ENCODE data around the gene MINDY4B.
"Not testable (repeated sequence)": the region's sequence is repeated elsewhere in the genome, so short reads cannot be mapped to it uniquely, and the experiment has no call there.

The MINDY4B gene

GRCh38 chr3:150870406-150870805 lies 34.8 kb downstream of the MINDY4B start:
- no peak overlapping the region for H3K4me2 ChIP-seq (ENCODE audit: low read length)
- 0 out of 2 replicates have a peak, but pooled peaks cover 3% of the 10 kb centered on the region for H3K27me3 ChIP-seq (ENCODE audit: control insufficient read depth, low read length)
- H3K27ac ChIP-seq (ENCODE audit: low read depth, low read length) = no peak overlapping the region
- H4K20me1 ChIP-seq (ENCODE audit: control insufficient read depth, insufficient read depth, low read depth, low read length) = no peaks in the 10 kb centered on the region
- H3K79me2 ChIP-seq (ENCODE audit: control insufficient read depth, low read length) = no peaks in the 10 kb centered on the region
- no peaks in the 10 kb centered on the region for H3K9me3 ChIP-seq (ENCODE audit: control insufficient read depth, insufficient read depth, low read length)
- H3F3A ChIP-seq (ENCODE audit: control insufficient read depth, insufficient read depth) = no peaks in the 10 kb centered on the region
- no peaks in the 10 kb centered on the region for H3K4me1 ChIP-seq (ENCODE audit: control insufficient read depth, low read length)
- H3K9me2 ChIP-seq (replicated peaks; ENCODE audit: control insufficient read depth, low read length) = no peaks in the 10 kb centered on the region
- H3K36me3 ChIP-seq (ENCODE audit: control insufficient read depth, low read length) = no peaks in the 10 kb centered on the region
- no peak overlapping the region for H3K4me3 ChIP-seq (ENCODE audit: low read length)
- TF ChIP-seq CTCF (IDR thresholded peaks at IDR 0.05; ENCODE audit: low read depth, low read length, poor library complexity, severe bottlenecking) (no peak), EZH2phosphoT487 (IDR thresholded peaks at IDR 0.05; ENCODE audit: borderline replicate concordance, low read length) (no peak)

GRCh38 chr3:150868282-150868681 lies 37.0 kb downstream of the MINDY4B start:
- Histone ChIP-seq H3K4me2 (ENCODE audit: low read length) (no peak overlapping the region), H3K79me2 (ENCODE audit: control insufficient read depth, low read length) (no peaks in the 10 kb centered on the region), H4K20me1 (ENCODE audit: control insufficient read depth, insufficient read depth, low read depth, low read length) (no peaks in the 10 kb centered on the region), H3K36me3 (ENCODE audit: control insufficient read depth, low read length) (no peaks in the 10 kb centered on the region), H3K27me3 (ENCODE audit: control insufficient read depth, low read length) (peaks cover 9% of the 10 kb centered on the region; the same call in 1 of the 2 replicates), H3K4me1 (ENCODE audit: control insufficient read depth, low read length) (no peaks in the 10 kb centered on the region), H3F3A (ENCODE audit: control insufficient read depth, insufficient read depth) (no peaks in the 10 kb centered on the region), H3K9me2 (replicated peaks; ENCODE audit: control insufficient read depth, low read length) (no peaks in the 10 kb centered on the region), H3K27ac (ENCODE audit: low read depth, low read length) (no peak overlapping the region), H3K4me3 (ENCODE audit: low read length) (no peak overlapping the region), H3K9me3 (ENCODE audit: control insufficient read depth, insufficient read depth, low read length) (no peaks in the 10 kb centered on the region)
- TF ChIP-seq CTCF (IDR thresholded peaks at IDR 0.05; ENCODE audit: low read depth, low read length, poor library complexity, severe bottlenecking) = no peak
- no peak for TF ChIP-seq EZH2phosphoT487 (IDR thresholded peaks at IDR 0.05; ENCODE audit: borderline replicate concordance, low read length)

- Histone ChIP-seq H3K36me3 (ENCODE audit: control insufficient read depth, low read length) (no peaks in the 10 kb centered on the region), H3K4me1 (ENCODE audit: control insufficient read depth, low read length) (no peaks in the 10 kb centered on the region), H3K9me2 (replicated peaks; ENCODE audit: control insufficient read depth, low read length) (no peaks in the 10 kb centered on the region), H3F3A (ENCODE audit: control insufficient read depth, insufficient read depth) (no peaks in the 10 kb centered on the region), H3K27me3 (ENCODE audit: control insufficient read depth, low read length) (peaks cover 16% of the 10 kb centered on the region), H3K4me2 (ENCODE audit: low read length) (no peak overlapping the region), H3K79me2 (ENCODE audit: control insufficient read depth, low read length) (no peaks in the 10 kb centered on the region), H3K4me3 (ENCODE audit: low read length) (no peak overlapping the region), H3K9me3 (ENCODE audit: control insufficient read depth, insufficient read depth, low read length) (no peaks in the 10 kb centered on the region), H4K20me1 (ENCODE audit: control insufficient read depth, insufficient read depth, low read depth, low read length) (no peaks in the 10 kb centered on the region), H3K27ac (ENCODE audit: low read depth, low read length) (no peak overlapping the region)
- TF ChIP-seq EZH2phosphoT487 (IDR thresholded peaks at IDR 0.05; ENCODE audit: borderline replicate concordance, low read length) (no peak), CTCF (IDR thresholded peaks at IDR 0.05; ENCODE audit: low read depth, low read length, poor library complexity, severe bottlenecking) (no peak)
Observed at GRCh38 chr3:150867434-150867833, 37.8 kb downstream of the MINDY4B start.

GRCh38 chr3:150863921-150864320 lies 41.3 kb downstream of the MINDY4B start:
- not testable (repeated sequence) for H3K79me2 ChIP-seq (ENCODE audit: control insufficient read depth, low read length); H3K36me3 ChIP-seq (ENCODE audit: control insufficient read depth, low read length); H3K4me2 ChIP-seq (ENCODE audit: low read length); H3K27ac ChIP-seq (ENCODE audit: low read depth, low read length); H4K20me1 ChIP-seq (ENCODE audit: control insufficient read depth, insufficient read depth, low read depth, low read length); H3K4me3 ChIP-seq (ENCODE audit: low read length); H3K9me2 ChIP-seq (replicated peaks; ENCODE audit: control insufficient read depth, low read length); H3K4me1 ChIP-seq (ENCODE audit: control insufficient read depth, low read length); H3F3A ChIP-seq (ENCODE audit: control insufficient read depth, insufficient read depth); H3K9me3 ChIP-seq (ENCODE audit: control insufficient read depth, insufficient read depth, low read length)
- H3K27me3 ChIP-seq (ENCODE audit: control insufficient read depth, low read length) = peaks cover 24% of the 10 kb centered on the region
